HG02981 (cell line): ENCODE results near the gene APOL5.
"Not testable (repeated sequence)": the region's sequence is repeated elsewhere in the genome, so short reads cannot be mapped to it uniquely, and the experiment has no call there.

Experiments
- ATAC-seq: cut with Tn5 transposase; IDR thresholded peaks from one replicate; pipeline ENCODE4 v1.9.1; 2021; ENCODE audit warnings: mild to moderate bottlenecking, moderate library complexity; ENCODE audit not compliant: unreplicated experiment

APOL5 gene

GRCh38 chr22:35708917-35709316 lies 8.8 kb upstream of the APOL5 start:
- ATAC-seq: no peak

- no peak for ATAC-seq
Observed at GRCh38 chr22:35711336-35711735, 6.3 kb upstream of the APOL5 start.

DNA sequence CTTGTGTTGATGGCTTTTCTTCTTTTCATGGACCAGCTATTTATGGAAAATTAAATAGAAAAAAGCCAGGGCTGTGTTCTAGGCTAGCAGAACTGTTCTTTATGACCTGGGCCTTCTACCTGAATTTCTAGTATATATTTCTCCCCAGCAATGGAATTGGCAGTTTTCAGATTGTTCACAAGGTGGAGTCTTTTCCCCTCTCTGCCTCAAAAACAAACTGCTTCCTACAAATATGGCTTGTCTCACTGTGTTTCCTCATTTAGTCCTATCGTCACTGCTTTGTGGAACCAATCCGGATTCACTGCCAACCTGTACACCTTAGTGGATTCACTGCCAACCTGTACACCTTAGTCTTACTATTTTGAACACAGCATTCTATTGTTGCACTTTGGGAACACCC lies 5.0 kb upstream of the APOL5 start:
- ATAC-seq: no peak

DNA sequence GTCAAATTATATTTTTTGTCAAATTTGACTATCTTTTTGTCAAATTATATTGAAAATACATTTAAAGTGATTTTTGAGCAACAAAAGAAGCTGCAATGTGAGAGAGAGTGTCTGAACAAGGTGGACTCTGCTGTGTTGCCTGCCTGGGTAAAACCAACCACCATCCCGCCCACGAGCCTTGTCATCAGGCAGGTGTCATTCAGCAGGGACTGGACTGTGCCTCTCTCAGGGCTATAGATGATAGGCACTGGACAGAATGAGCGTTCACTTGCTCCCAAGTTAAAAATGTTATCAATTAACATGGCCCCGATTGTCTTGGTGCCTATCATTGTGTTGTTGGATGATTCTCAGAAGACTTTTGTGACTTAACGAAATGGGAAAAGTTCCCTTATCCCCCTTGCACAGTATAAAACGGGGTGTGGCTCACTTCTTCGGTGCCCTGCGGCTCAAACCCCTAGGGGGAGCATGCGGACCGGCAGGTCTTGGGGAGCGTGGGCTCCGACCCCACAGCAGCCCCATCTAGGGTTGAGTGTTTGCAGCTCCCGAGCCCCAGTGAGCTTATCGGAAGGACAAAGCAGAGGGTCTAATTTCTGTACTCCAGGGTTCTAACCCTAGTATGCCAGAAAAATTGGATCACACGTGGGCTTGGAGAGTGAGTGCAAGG lies 1.7 kb downstream of the APOL5 start:
- ATAC-seq: no peak

DNA sequence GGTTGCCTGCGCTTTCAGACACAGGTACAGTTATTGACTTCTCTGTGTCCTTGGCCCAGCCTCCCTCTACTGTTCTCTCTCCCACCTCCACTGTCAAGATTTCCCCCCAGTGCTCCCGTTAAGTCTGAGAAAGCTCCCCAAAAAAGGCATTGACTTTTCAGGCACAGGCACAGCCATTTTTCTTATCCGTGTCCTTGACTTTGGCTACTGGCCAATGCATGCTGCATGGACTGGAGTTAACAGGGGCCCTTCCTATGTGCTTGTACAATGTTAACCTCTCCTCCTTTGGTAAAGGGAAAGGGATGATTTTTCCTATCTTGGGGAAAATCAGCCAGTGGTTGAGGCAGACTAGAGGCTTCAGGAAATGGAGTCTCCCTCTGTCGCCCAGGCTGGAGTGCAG lies 4.3 kb downstream of the APOL5 start:
- ATAC-seq: no peak

DNA sequence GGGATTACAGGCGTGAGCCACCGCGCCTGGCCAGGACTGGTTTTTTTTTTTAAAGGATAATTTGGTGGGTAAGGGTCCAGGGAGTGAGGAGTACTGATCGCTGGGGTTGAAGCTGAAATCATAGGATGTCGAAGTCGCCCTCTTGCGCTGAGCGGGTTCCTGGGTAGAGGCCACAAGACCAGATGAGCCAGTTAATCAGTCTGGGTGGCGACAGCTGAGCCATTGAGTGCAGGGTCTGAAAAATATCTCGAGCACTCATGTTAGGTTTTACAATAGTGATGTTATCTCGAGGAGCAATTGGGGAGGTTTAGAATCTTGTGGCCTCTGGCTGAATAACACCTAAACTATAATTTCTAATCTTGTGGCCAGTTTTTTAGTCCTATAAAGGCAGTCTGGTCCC lies 7.8 kb downstream of the APOL5 start:
- ATAC-seq: no peak

DNA sequence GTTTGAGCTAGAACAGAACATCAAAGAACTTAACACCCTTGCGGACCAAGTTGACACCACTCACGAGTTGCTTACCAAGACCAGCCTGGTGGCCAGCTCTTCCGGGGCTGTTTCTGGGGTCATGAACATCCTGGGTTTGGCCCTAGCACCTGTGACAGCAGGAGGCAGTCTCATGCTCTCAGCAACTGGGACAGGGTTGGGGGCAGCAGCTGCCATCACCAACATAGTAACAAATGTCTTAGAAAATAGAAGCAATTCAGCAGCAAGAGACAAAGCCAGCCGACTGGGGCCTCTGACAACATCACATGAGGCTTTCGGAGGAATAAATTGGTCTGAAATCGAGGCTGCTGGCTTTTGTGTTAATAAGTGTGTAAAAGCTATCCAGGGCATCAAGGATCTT lies 8.7 kb downstream of the APOL5 start:
- no peak for ATAC-seq

- no peak for ATAC-seq
Observed at GRCh38 chr22:35726933-35727332, 9.3 kb downstream of the APOL5 start.

DNA sequence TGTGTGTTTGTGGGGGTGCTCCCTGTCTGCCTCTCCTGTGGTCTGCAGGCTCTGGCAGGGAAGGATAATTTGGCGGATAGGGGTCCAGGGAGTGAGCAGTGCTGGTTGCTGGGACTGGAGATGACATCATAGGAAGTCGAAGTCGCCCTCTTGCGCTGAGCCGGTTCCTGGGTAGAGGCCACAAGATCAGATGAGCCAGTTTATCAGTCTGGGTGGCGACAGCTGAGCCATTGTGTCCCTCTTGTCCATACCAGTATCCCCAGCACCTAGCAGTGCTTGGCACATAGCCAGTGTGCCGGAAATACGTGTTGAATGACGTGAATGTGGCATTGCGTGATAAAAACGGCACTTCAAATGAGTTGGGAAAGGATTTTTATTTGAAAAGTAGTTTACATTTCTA lies 9.8 kb downstream of the APOL5 start:
- no peak for ATAC-seq

DNA sequence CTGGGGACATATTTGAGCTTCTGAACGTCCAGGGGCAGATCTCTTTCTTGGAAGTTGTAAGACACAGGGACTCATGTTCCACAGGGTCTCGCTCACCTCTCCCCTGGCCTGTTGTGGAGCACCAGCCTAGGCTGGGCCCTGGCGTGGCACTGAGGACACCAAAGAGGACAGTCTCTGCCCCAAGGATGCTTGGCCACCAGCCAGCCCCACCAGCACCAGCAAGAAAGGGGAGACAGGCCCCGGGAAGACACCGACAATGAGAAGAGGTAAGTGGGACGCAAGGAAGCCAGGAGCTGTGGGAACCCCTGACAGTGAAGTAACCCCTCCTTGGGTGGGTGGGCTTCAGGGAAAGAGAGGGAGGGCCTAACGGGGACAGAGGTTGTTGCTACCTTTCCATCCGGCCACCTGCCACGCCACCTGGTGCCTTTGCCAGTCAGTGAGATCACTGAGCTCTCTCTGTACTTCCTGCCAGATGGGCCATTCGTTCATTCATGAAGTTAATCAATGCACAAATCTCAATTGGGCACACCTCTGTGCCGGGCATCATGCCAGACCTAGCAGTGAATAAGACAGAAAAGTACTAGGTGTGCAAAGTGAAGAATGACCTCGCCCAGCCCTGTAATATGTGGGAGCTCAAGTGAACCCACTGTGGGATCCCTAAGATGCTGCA lies 11.1 kb downstream of the APOL5 start:
- no peak for ATAC-seq

GRCh38 chr22:35729309-35729698 lies 11.6 kb downstream of the APOL5 start:
- no peak for ATAC-seq

- no peak for ATAC-seq
Observed at GRCh38 chr22:35731321-35731720, 13.6 kb downstream of the APOL5 start.

DNA sequence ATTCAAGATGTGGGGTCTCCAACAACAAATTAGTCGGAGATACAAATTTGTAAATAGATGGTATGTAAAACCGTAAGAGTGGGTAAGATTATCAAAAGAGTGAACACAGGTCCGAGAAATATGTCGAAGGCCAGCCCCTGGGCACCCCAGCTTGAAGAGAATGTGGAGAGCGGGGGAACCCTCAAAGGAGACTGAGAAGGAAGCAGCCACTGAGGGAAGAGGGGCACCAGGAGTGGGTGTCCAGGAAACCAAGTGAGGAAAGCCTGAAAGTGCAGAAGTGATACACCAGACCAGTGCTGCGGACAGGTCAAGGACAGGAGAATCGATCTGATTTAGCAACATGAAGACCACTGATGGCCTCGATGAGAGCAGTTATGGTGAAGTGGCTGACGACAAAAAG lies 14.4 kb downstream of the APOL5 start:
- no peak for ATAC-seq

- ATAC-seq: no peak
Observed at GRCh38 chr22:35733036-35733435, 15.4 kb downstream of the APOL5 start.

- ATAC-seq: no peak
Observed at GRCh38 chr22:35733791-35734516, 16.3 kb downstream of the APOL5 start.

DNA sequence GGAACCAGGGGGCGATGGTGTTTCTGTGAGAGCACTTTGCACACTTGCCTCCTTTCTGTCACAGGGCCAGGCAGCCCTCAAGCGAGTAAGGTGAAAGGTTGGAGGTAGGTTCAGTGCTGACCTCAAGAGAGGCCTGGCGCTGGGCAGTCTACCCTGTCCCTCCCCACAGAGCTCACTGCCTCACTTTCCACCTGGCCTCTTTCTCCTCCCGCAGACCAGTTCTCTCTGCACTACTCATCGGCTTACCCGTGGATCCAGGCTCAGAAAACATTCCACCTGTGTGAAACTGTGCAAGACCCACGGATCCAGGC lies 16.8 kb downstream of the APOL5 start:
- ATAC-seq: no peak

DNA sequence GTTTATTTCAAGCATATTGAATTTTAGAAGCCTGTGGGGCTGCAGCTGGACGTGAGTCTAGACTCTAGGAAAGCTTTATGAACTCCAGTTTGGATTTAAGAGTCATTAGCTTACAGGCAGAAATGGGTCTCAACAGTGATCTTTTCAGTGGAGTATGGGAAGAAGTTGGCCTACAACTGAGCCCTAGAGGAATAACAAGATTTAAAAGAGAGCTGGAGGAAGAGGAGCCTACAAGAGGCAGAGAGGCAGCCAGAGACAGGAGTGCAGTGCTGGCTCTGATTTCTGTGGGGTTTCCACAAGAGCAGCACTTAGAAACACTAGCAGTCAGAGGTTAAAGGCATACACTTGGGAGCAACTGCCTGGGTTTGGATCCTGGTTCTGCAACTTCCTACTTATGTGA lies 17.9 kb downstream of the APOL5 start:
- ATAC-seq: no peak

DNA sequence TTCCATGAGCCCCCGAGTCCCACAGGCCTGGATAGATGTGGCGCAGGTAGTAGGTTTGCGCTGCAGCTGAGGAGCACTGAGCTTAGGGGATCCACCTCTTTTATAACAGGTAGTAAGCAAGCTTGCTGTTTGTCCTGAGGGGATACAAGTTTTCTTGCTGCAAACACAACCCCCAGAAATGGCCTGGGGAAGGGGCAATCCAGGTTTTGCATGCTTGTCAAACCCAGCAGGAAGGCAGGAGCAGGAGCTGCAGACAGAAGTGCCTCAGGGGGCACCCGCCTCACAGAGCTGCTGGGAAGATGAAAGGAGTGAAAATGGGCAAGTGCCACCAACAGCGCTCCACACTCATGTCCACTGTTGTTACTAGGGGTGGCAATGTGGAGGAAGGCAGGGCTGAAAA lies 18.5 kb downstream of the APOL5 start:
- no peak for ATAC-seq

DNA sequence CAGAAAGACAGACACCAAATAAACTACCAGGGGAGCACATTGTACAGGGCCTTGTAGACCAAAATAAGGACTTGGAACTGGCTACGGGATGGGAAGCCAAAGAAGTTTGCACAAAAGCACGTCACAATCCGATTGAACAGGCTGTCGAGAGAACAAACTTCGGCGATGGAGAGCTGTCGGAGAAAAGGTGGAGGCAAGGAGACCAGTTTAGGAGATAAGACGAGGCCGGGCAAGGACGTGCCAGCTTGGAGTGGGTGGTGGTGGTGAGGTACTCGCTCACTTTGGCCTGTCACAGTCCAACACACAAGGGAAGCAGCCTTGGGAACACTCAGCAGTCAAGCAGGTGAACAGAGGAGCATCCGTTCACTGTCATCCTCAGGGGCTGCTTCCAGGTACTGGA lies 19.0 kb downstream of the APOL5 start:
- ATAC-seq: no peak

DNA sequence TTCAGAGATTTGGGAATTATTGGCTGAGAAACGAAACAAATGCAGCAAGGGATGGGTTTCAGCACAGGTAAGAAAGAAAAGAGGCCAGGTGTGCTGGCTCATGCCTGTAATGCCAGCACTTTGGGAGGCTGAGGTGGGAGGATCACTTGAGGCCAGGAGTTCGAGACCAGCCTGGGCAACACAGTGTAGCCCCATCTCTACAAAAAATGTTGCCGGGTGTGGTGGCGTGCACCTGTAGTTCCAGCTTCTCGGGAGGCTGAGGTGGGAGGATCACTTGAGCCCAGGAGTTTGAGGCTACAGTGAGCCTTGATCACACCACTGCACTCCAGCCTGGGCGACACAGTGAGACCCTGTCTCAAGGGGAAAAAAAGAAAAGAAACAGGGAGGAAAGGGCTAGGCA lies 20.2 kb downstream of the APOL5 start:
- not testable (repeated sequence) for ATAC-seq

GRCh38 chr22:35739076-35739930 lies 21.6 kb downstream of the APOL5 start:
- no peak for ATAC-seq
